ENCODE measurements around the gene ABHD14A.

DNA sequence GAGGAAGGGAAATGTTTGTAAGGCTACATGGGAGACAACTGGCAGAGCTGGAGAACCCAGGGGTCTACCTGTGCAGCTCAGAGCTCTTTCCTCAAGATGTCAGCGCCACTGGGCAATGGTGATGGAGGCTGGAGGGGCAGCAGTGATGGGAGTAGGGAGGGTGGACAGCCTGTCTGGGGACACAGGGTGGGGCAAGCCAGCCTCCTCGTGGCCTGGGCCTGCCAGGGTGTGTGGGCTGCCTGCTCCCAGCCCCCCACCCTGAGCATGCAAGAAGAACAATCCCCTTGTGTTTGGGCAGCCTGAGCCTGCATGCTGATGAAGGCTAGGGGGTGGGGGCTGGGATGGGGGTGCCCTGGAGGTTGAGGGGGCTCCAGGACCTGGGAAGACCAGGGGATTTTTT is 8.8 kb upstream of the ABHD14A start:
- TF ChIP-seq, protein P1, sequence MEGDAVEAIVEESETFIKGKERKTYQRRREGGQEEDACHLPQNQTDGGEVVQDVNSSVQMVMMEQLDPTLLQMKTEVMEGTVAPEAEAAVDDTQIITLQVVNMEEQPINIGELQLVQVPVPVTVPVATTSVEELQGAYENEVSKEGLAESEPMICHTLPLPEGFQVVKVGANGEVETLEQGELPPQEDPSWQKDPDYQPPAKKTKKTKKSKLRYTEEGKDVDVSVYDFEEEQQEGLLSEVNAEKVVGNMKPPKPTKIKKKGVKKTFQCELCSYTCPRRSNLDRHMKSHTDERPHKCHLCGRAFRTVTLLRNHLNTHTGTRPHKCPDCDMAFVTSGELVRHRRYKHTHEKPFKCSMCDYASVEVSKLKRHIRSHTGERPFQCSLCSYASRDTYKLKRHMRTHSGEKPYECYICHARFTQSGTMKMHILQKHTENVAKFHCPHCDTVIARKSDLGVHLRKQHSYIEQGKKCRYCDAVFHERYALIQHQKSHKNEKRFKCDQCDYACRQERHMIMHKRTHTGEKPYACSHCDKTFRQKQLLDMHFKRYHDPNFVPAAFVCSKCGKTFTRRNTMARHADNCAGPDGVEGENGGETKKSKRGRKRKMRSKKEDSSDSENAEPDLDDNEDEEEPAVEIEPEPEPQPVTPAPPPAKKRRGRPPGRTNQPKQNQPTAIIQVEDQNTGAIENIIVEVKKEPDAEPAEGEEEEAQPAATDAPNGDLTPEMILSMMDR (IDR thresholded peaks at IDR 0.05; ENCODE audit: borderline replicate concordance, extremely low read depth, low read length, poor library complexity, severe bottlenecking), result no peak
- TF ChIP-seq EZH2 (IDR thresholded peaks at IDR 0.05; ENCODE audit: borderline replicate concordance, low read depth, low read length, severe bottlenecking), result no peak

All from DND-41 (cell line).